Adrenal gland (tissue), 5 donors: ENCODE measurements around the gene TBC1D30.

Experiments used
- POLR2A ChIP-seq, 2 donors: fragments of 450-650 bp; IDR thresholded peaks; one replicate each; pipeline ENCODE4 v1.6.1; 2017; ENCODE audit warnings: antibody characterized with exemption in 2 of 2, mild to moderate bottlenecking in 2 of 2, moderate library complexity in 1 of 2
- TF ChIP-seq, protein P1 (sequence below), 6 experiments: fragments of 450-650 bp in 4 of 6; fragments of 200-600 bp in 2 of 6; sonication (generic) in 1 of 6; IDR thresholded peaks; 1 replicate in 5 of 6; 2 replicates in 1 of 6; pipeline versions ENCODE4 v1.5.1 to v1.8.0; 2016 to 2021; ENCODE audit warnings: antibody characterized with exemption in 6 of 6, mild to moderate bottlenecking in 2 of 6, moderate library complexity in 1 of 6
- donor health status: DM: no; HTN: no; CAD: no.

DNA sequence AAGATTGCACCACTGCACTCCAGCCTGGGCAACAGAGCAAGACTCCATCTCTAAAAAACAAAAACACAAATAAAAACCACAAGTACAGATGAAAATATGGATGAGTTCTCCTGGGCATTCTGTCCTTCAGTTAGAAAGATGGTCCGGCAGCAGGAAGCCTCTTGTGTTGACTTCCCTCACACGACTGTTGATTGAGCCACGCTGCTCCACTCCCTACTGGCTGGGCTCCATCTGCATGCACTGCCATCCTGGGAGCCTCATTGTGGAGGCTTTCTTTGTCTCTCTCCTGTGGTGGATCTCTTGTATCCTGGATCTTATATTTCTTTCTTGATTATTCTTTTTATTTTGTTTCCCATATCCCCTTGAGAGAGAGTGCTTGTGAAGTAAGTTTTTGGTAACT lies 30.8 kb upstream of the TBC1D30 start:
- TF ChIP-seq, protein P1, sequence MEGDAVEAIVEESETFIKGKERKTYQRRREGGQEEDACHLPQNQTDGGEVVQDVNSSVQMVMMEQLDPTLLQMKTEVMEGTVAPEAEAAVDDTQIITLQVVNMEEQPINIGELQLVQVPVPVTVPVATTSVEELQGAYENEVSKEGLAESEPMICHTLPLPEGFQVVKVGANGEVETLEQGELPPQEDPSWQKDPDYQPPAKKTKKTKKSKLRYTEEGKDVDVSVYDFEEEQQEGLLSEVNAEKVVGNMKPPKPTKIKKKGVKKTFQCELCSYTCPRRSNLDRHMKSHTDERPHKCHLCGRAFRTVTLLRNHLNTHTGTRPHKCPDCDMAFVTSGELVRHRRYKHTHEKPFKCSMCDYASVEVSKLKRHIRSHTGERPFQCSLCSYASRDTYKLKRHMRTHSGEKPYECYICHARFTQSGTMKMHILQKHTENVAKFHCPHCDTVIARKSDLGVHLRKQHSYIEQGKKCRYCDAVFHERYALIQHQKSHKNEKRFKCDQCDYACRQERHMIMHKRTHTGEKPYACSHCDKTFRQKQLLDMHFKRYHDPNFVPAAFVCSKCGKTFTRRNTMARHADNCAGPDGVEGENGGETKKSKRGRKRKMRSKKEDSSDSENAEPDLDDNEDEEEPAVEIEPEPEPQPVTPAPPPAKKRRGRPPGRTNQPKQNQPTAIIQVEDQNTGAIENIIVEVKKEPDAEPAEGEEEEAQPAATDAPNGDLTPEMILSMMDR (IDR thresholded peaks at IDR 0.05), result no peak
- TF ChIP-seq POLR2A (IDR thresholded peaks at IDR 0.05), result no peak
